Astrocyte (in vitro differentiated cells and primary cell): ENCODE results near the gene KIR3DL1.

ENCODE experiments used
- EZH2 ChIP-seq: IDR thresholded peaks from 2 replicates; pipeline ENCODE4 v1.6.1; 2012; ENCODE audit warnings: mild to moderate bottlenecking, low read length, inconsistent platforms; ENCODE audit not compliant: insufficient read depth
- TF ChIP-seq, protein P1 (sequence below): IDR thresholded peaks from 2 replicates; pipeline ENCODE4 v1.5.1; 2011; ENCODE audit warnings: low read depth, mild to moderate bottlenecking, inconsistent platforms, low read length, moderate library complexity; ENCODE audit not compliant: insufficient read depth

- TF ChIP-seq, protein P1, sequence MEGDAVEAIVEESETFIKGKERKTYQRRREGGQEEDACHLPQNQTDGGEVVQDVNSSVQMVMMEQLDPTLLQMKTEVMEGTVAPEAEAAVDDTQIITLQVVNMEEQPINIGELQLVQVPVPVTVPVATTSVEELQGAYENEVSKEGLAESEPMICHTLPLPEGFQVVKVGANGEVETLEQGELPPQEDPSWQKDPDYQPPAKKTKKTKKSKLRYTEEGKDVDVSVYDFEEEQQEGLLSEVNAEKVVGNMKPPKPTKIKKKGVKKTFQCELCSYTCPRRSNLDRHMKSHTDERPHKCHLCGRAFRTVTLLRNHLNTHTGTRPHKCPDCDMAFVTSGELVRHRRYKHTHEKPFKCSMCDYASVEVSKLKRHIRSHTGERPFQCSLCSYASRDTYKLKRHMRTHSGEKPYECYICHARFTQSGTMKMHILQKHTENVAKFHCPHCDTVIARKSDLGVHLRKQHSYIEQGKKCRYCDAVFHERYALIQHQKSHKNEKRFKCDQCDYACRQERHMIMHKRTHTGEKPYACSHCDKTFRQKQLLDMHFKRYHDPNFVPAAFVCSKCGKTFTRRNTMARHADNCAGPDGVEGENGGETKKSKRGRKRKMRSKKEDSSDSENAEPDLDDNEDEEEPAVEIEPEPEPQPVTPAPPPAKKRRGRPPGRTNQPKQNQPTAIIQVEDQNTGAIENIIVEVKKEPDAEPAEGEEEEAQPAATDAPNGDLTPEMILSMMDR: no peak
- TF ChIP-seq EZH2: no peak
These were observed 34.7 kb downstream of the KIR3DL1 start for GRCh38 chr19:54850930-54851329.
